PC-3 (cell line): Measurements from ENCODE around the gene CLDN11. TPM values are rescaled to one million over a fixed set of nuclear protein-coding genes. Genes with fewer than 3 reads are reported as not detected.

Experiments
- ATAC-seq: fragments of 200-7000 bp; cut with Tn5 transposase; 2 replicates; pipeline ENCODE4 v1.9.1; 2020; ENCODE audit warnings: mild to moderate bottlenecking, moderate library complexity
- BruUV-seq: library from RNA; stranded (reverse); fragments of 400-500 nt; replicated peaks from 2 replicates; lab custom pipeline; 2021; lab: Mats Ljungman, UMichigan
- CTCF ChIA-PET: fragments of 300-600 bp; sonication (Branson Sonifier 250); formaldehyde crosslinking; loops from one replicate; lab custom pipeline; 2022; ENCODE audit warnings: antibody characterized with exemption; lab: Charles Lee
- POLR2A ChIA-PET: fragments of 300-600 bp; sonication (Branson Sonifier 250); formaldehyde crosslinking; loops from one replicate; lab custom pipeline; 2022; ENCODE audit warnings: antibody characterized with exemption; ENCODE audit not compliant: unreplicated experiment; lab: Charles Lee
- DNase-seq: peaks from one replicate; pipeline ENCODE4 v3.0.0-alpha.2; 2015
- H2AFZ ChIP-seq: fragments of 300-600 bp; sonication (generic); 2 replicates; pipeline ENCODE4 v1.6.0; 2016; ENCODE audit warnings: antibody characterized with exemption, low read length
- H3F3A ChIP-seq: fragments of 300-600 bp; sonication (generic); one replicate; pipeline ENCODE4 v1.6.0; 2017; ENCODE audit warnings: antibody characterized with exemption, low read length, control low read depth, mild to moderate bottlenecking; ENCODE audit not compliant: unreplicated experiment
- H3K27ac ChIP-seq: fragments of 300-600 bp; sonication (generic); 2 replicates; pipeline ENCODE4 v1.5.1; 2016; ENCODE audit warnings: mild to moderate bottlenecking, low read length
- H3K27me3 ChIP-seq: fragments of 300-600 bp; sonication (generic); 2 replicates; pipeline ENCODE4 v1.6.1; 2016; ENCODE audit warnings: low read length, mixed read lengths
- H3K36me3 ChIP-seq: fragments of 300-600 bp; sonication (generic); 2 replicates; pipeline ENCODE4 v1.6.1; 2016; ENCODE audit warnings: low read depth, mixed run types, low read length, mixed read lengths
- H3K4me1 ChIP-seq: fragments of 300-600 bp; sonication (generic); 2 replicates; pipeline ENCODE4 v1.5.1; 2016; ENCODE audit warnings: low read length; ENCODE audit not compliant: insufficient read depth
- H3K4me2 ChIP-seq: fragments of 300-600 bp; sonication (generic); 2 replicates; pipeline ENCODE4 v1.6.0; 2016; ENCODE audit warnings: low read length
- H3K4me3 ChIP-seq: fragments of 300-600 bp; sonication (generic); 2 replicates; pipeline ENCODE4 v1.5.1; 2016; ENCODE audit warnings: mild to moderate bottlenecking, low read length, mixed read lengths
- H3K79me2 ChIP-seq: fragments of 300-600 bp; sonication (generic); 2 replicates; pipeline ENCODE4 v1.6.1; 2017; ENCODE audit warnings: low read length, mixed read lengths
- H3K9ac ChIP-seq: fragments of 300-600 bp; sonication (generic); 2 replicates; pipeline ENCODE4 v1.6.0; 2016; ENCODE audit warnings: mild to moderate bottlenecking, low read length
- H3K9me2 ChIP-seq: fragments of 300-600 bp; sonication (generic); replicated peaks from 2 replicates; pipeline ENCODE4 v1.6.1; 2016; ENCODE audit warnings: mixed run types, low read length, mixed read lengths
- H3K9me3 ChIP-seq: fragments of 300-600 bp; sonication (generic); 2 replicates; pipeline ENCODE4 v1.6.1; 2016; ENCODE audit warnings: low read length, mixed read lengths
- H4K20me1 ChIP-seq: fragments of 300-600 bp; sonication (generic); 2 replicates; pipeline ENCODE4 v1.6.1; 2016; ENCODE audit warnings: low read length, mixed read lengths
- CTCF ChIP-seq: fragments of 300-600 bp; sonication (generic); conservative IDR thresholded peaks from 2 replicates; pipeline ENCODE4 v1.5.1; 2017; ENCODE audit warnings: antibody characterized with exemption, low read depth, mild to moderate bottlenecking, low read length
- EZH2 ChIP-seq: fragments of 300-600 bp; sonication (generic); IDR thresholded peaks from one replicate; pipeline ENCODE4 v1.6.1; 2017; ENCODE audit warnings: antibody characterized with exemption, mild to moderate bottlenecking, low read length; ENCODE audit not compliant: unreplicated experiment
- EZH2phosphoT487 ChIP-seq: fragments of 300-600 bp; sonication (generic); IDR thresholded peaks from 2 replicates; pipeline ENCODE4 v1.6.1; 2018; ENCODE audit warnings: mild to moderate bottlenecking, antibody characterized with exemption, low read length, borderline replicate concordance
- intact Hi-C: fragments of 100-400 bp; cut with micrococcal nuclease; formaldehyde crosslinking; loops from 2 replicates; pipeline ENCODE4 v1.9.0; 2023
- total RNA-seq: library from RNA; depleted of rRNA; stranded (reverse); fragments of >200 nt; gene quantifications from 2 replicates; pipeline ENCODE4 v1.2.3, GENCODE V29; 2014

CLDN11 gene
- total RNA-seq, 1 experiment from 2014 or later, result 32.0 TPM

- Histone ChIP-seq H3K9me2 (no peaks in the 10 kb centered on the region), H3K9me3 (no peaks in the 10 kb centered on the region), H3K4me3 (no peak overlapping the region), H3K36me3 (no peaks in the 10 kb centered on the region), H3K79me2 (no peaks in the 10 kb centered on the region), H2AFZ (no peak overlapping the region), H3K4me1 (peaks cover 40% of the 10 kb centered on the region), H3K27ac (no peak overlapping the region), H3K9ac (no peak overlapping the region), H3K27me3 (no peaks in the 10 kb centered on the region), H3K4me2 (0 out of 2 replicates have a peak overlapping the region, but pooled peaks have one; percentile 12), H3F3A (no peaks in the 10 kb centered on the region), H4K20me1 (no peaks in the 10 kb centered on the region)
- ATAC-seq (no peak), DNase-seq (no peak)
- ChIA-PET POLR2A (no interaction called here), CTCF (no interaction called here)
- intact Hi-C loops, result no loop called here
- no TSS peak for BruUV-seq
- TF ChIP-seq EZH2phosphoT487 (no peak), CTCF (no peak), EZH2 (no peak)
Observed at GRCh38 chr3:170471149-170471548, 52.5 kb downstream of the CLDN11 start.

DNA sequence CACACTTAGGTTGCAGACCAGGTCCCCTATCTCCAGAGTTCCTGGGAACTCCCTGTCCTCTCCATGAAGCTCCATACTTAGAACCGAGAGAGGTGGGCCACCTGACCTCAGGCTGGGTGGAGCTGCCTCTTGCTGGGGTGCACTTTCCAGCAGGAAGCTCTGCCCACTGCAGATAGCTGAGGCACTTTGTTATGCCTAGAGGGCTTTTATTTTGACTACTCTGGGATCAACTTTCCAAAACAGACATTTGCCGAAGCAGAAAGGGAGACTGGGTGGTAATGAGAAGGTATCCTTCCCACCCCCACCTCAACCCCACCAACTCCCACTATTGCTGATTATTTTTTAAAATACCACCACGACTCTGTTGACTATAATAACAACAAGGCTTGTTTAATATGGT lies 54.7 kb downstream of the CLDN11 start:
- DNase-seq (no peak), ATAC-seq (no peak)
- POLR2A ChIA-PET, result no interaction called here
- no peak overlapping the region for H3K27ac ChIP-seq
- peaks cover 45% of the 10 kb centered on the region for H3K4me1 ChIP-seq
- no peak overlapping the region for H2AFZ ChIP-seq
- no peaks in the 10 kb centered on the region for H3K9me2 ChIP-seq
- H3K4me3 ChIP-seq, result no peak overlapping the region
- no peak for TF ChIP-seq EZH2
- no peak for TF ChIP-seq EZH2phosphoT487
- no peaks in the 10 kb centered on the region for H3K27me3 ChIP-seq
- H3F3A ChIP-seq, result no peaks in the 10 kb centered on the region
- CTCF ChIA-PET, result no interaction called here
- no peak overlapping the region for H3K9ac ChIP-seq
- no peaks in the 10 kb centered on the region for H4K20me1 ChIP-seq
- no peak overlapping the region for H3K4me2 ChIP-seq
- H3K36me3 ChIP-seq, result no peaks in the 10 kb centered on the region
- no TSS peak for BruUV-seq
- no peaks in the 10 kb centered on the region for H3K79me2 ChIP-seq
- intact Hi-C loops, result no loop called here
- H3K9me3 ChIP-seq, result no peaks in the 10 kb centered on the region

DNA sequence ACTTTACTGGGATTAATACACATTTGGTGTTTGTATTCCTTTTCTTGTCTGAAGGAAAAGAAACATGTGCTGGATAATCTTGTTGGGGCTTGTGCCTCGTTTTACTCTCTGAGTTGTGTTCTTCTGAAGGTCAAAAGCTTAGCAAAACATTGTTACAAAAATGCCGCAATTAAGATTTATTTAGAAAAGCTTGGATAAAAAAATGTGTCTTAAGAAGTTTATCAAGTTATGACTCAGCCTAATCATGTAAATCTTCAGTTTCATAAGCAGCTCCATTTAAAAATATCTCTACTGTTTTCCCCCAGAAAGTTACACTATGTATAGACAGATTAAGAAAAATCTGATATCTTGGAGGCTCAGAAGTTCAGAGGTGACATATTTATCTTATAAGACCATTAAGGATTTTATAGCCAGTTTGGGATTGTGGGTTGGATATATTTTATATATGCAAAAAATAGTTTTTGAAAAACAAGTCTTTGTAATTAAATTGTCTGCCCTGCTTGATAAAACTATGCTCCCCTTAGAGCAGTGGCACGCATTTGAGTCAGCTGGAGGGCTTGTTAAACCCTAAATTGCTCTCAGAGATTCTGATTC lies 56.5 kb downstream of the CLDN11 start:
- H3K9me3 ChIP-seq, result no peaks in the 10 kb centered on the region
- no peaks in the 10 kb centered on the region for H3K36me3 ChIP-seq
- H3K4me2 ChIP-seq, result no peak overlapping the region
- CTCF ChIA-PET, result no interaction called here
- no peaks in the 10 kb centered on the region for H4K20me1 ChIP-seq
- POLR2A ChIA-PET, result interaction anchor here (0.5 kb wide), 1 partner anchor 36 kb away, joined by 3 read pairs; no protein-coding TSS in a partner anchor
- H2AFZ ChIP-seq, result no peak overlapping the region
- intact Hi-C loops, result no loop called here
- H3K4me3 ChIP-seq, result no peak overlapping the region
- no peaks in the 10 kb centered on the region for H3K9me2 ChIP-seq
- no peaks in the 10 kb centered on the region for H3K79me2 ChIP-seq
- no peak overlapping the region for H3K9ac ChIP-seq
- no peak overlapping the region for H3K27ac ChIP-seq
- ATAC-seq, result no peak
- H3K27me3 ChIP-seq, result no peaks in the 10 kb centered on the region
- no peak for DNase-seq
- H3F3A ChIP-seq, result no peaks in the 10 kb centered on the region
- no TSS peak for BruUV-seq
- TF ChIP-seq EZH2 (no peak), EZH2phosphoT487 (no peak), CTCF (no peak)
- peaks cover 27% of the 10 kb centered on the region for H3K4me1 ChIP-seq
